DOHH2 (cell line): ENCODE results near the gene C3orf70.

Source experiments
- EZH2phosphoT487 ChIP-seq: fragments of 200-600 bp; sonication (generic); IDR thresholded peaks from 2 replicates; pipeline ENCODE4 v1.6.1; 2017; ENCODE audit warnings: borderline replicate concordance, mild to moderate bottlenecking, antibody characterized with exemption, low read length, moderate library complexity, mixed read lengths
- TF ChIP-seq, protein P1 (sequence below): fragments of 200-600 bp; sonication (generic); IDR thresholded peaks from one replicate; pipeline ENCODE4 v1.5.1; 2014; ENCODE audit warnings: antibody characterized with exemption, mild to moderate bottlenecking, low read depth, low read length; ENCODE audit not compliant: poor library complexity, severe bottlenecking

DNA sequence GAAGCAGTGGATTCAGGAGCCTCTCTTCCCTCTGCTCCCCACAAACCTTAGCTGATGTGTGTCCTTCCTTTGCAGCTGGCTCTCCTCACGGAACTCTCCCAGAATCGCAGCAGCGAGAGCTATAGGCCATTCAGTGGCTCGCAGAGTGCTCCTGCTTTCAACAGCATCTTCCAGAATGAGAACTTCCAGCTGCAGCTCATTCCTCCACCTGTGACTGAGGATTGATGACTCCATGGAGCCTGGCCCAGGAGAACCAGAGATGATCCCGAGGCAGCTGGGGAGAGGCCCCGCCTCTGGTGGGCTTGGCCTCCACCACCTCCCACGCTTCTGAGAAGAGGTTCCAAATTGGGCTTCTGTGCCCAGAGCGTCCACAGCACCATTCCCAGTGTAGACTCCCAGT lies 101.1 kb downstream of the C3orf70 start:
- TF ChIP-seq, protein P1, sequence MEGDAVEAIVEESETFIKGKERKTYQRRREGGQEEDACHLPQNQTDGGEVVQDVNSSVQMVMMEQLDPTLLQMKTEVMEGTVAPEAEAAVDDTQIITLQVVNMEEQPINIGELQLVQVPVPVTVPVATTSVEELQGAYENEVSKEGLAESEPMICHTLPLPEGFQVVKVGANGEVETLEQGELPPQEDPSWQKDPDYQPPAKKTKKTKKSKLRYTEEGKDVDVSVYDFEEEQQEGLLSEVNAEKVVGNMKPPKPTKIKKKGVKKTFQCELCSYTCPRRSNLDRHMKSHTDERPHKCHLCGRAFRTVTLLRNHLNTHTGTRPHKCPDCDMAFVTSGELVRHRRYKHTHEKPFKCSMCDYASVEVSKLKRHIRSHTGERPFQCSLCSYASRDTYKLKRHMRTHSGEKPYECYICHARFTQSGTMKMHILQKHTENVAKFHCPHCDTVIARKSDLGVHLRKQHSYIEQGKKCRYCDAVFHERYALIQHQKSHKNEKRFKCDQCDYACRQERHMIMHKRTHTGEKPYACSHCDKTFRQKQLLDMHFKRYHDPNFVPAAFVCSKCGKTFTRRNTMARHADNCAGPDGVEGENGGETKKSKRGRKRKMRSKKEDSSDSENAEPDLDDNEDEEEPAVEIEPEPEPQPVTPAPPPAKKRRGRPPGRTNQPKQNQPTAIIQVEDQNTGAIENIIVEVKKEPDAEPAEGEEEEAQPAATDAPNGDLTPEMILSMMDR = no peak
- no peak for TF ChIP-seq EZH2phosphoT487
